Activated naive CD4-positive, alpha-beta T cell treated with Interleukin-2 at 50 U/mL for 16 hours (primary cell): ENCODE measurements around the gene TFEC.

Experiments used
- DNase-seq: peaks from one replicate; pipeline ENCODE4 v3.0.0-alpha.2; 2020

Gene TFEC

DNA sequence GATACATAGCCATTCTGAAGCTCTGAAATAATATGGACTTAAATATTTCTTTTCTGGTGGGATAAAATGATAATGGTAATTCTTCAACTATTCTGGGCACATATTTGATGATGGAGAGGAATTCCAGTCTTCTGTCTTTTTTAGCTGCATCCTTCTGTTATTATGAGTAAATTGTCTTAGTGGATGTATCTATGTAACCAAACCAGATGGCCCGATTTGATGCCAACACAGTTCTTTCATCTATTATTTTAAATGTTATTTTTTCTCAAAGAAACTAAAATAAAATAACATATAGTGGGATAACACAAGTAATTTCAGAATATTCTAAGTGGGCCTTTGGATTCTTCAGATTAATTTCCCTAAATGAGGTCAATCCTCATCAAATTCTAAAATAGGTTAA lies 110.2 kb downstream of the TFEC start:
- DNase-seq, result no peak

DNA sequence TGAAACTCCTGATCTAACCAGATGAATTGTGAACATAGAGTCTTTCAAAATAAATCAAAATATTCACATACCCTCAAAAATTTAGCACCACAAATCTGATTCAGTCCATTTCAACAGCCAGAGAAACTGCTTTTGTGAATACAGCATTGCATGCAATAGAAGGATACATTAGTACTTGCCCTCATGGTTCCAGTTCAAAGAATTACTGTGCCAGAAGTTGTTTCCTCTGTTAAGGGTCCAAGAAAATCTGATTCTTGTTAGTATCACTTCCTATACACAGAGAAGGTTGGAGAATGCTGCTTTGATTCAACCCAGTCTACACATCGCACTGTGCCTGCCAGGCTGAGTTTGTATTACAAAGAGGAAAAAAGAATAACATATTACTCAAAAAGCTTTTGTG lies 115.6 kb downstream of the TFEC start:
- DNase-seq, result no peak

DNA sequence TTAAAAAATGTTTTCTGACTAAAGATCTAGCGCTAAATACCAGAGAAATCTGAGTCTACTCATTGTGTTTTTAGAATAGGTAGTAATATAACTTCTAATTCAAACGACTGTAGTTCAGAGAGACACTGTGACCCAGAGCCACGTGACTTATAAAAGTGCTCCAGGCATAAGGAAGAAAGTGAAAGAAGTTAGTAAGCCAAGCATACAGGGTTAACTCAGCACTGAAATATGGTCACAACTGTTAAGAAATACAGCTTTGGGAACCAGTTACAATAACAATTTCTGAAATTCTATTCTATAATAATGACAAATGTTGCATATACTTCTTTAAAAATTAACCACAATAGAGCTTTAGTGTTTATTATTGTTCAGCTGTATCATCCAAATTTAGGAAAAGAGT lies 119.1 kb downstream of the TFEC start:
- DNase-seq, result no peak

DNA sequence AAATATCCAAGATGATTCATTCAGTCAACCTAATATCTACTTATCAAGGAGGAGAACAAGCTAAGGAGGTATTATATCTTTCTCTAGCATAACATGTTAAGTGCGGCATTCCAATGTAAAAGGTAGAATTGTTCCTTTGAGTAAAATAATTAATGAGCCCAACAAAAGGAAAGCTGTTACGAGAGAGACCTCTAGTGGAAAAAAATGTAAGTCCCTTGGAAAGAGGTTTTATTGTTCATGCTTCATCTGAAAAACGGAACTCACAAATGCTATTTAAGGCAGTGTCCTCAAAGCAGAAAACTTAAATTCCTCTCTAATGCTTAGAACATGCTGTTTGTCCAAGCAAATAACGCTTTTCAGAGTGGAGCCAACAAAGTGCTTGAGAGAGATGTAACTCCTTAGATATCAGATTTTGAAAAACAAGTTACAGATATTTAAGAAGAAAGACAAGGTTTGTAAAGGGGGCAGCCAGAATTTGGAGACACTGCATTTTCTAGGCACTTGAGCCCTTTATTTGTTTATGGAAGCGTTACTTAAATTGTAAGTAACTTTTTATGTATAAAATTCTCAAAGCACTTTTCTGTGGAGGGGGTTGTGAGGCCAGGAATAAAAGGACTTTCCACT lies 119.9 kb downstream of the TFEC start:
- no peak for DNase-seq

DNA sequence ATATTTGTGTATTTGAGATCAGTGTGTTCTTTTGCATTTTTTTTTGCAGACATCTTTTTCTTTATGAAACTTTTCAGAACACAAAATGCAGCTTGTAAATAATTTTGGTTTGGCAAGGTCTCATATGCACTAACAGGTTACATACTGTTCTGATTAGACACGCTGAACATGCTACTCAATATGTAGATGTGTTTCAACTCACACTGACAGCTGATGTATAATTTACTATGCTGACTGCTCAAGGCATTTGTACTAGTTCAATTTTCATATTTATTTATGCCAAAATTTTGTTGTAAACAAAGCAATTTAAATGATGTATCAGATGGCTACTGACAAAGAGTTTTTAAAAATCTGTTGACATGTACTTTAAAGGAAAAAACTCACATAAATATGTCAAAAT lies 123.8 kb downstream of the TFEC start:
- no peak for DNase-seq

DNA sequence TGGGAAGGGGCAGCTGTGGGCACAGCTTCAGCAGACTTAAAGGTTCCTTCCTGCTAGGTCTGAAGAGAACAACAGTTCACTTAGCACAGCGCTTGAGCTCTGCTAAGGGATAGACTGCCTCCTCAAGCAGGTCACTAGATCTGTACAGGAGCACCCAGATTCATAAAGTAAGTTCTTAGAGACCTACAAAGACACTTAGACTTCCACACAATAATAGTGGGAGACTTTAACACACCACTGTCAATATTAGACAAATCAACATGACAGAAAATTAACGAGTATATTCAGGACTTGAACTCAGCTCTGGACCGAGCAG lies 140.9 kb downstream of the TFEC start:
- no peak for DNase-seq

DNA sequence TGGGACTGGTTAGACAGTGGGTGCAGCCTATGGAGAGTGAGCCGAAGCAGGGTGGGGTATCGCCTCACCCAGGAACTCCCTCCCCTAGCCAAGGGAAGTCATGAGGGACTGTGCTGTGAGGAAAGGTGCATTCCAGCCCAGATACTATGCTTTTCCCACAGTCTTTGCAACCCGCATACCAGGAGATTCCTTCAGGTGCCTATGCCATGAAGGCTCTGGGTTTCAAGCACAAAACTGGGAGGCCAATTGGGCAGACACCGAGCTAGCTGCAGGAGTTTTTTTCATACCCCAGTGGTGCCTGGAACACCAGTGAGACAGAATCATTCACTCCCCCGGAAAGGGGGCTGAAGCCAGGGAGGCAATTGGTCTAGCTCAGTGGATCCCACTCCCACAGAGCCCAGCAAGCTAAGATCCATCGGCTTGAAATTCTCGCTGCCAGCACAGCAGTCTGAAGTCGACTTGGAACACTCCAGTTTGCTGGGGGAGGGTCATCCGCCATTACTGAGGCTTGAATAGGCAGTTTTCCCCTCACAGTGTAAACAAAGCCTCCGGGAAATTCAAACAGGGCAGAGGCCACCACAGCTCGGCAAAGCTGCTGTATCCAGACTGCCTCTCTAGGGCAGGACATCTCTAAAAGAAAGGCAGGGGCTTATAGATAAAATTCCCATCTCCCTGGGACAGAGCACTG lies 141.4 kb downstream of the TFEC start:
- no peak for DNase-seq

DNA sequence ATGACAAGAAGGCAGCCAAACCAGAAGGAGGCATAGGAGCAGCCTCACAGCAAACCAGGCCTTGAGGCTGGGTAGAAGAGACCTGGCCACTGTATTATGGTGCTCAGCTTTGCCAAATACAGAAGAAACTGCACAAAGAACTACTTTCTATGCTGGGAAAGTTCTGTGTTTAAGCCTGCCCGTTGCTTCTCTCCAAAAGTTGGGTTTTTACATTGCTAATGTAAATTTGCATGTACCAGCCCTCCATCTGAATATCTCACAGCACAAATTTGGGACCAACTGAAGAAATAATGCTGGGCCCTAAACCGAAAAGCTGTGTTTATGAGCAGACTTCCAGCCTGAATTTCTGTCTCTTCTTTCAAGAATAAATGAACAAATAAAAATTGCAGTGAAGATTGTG lies 145.0 kb downstream of the TFEC start:
- DNase-seq, result no peak
